ENCODE results near the gene HIBCH. TPM values are rescaled to one million over a fixed set of nuclear protein-coding genes. Genes with fewer than 3 reads are reported as not detected.

HIBCH gene
- total RNA-seq, 1 donor from 2014 or later: 38.8 TPM

- H3K27ac ChIP-seq: no peak overlapping the region
- TF ChIP-seq CTCF (IDR thresholded peaks at IDR 0.05): no peak
- no peak for TF ChIP-seq EZH2phosphoT487 (IDR thresholded peaks at IDR 0.05)
- TF ChIP-seq EZH2 (IDR thresholded peaks at IDR 0.05): no peak
- H3K9me3 ChIP-seq (ENCODE audit: low read depth): no peaks in the 10 kb centered on the region
- no peak overlapping the region for H3K4me2 ChIP-seq
- no peak for DNase-seq (ENCODE audit: low spot score)
- Mint-ChIP-seq H3K4me3 (no peak overlapping the region), H3K9me3 (no peaks in the 10 kb centered on the region), H3K27ac (no peak overlapping the region), H3K36me3 (peaks cover 21% of the 10 kb centered on the region), H3K4me1 (no peaks in the 10 kb centered on the region), H3K27me3 (ENCODE audit: insufficient read depth, low read depth) (peaks cover 4% of the 10 kb centered on the region)
- no peaks in the 10 kb centered on the region for H3K4me1 ChIP-seq
- H3K4me3 ChIP-seq: no peak overlapping the region
- no peaks in the 10 kb centered on the region for H3K36me3 ChIP-seq
- no peak overlapping the region for H2AFZ ChIP-seq (replicated peaks)
- no peaks in the 10 kb centered on the region for H4K20me1 ChIP-seq (ENCODE audit: low read depth)
- no peaks in the 10 kb centered on the region for H3K79me2 ChIP-seq (ENCODE audit: low read depth)
- H3K9ac ChIP-seq: no peak overlapping the region
- no peaks in the 10 kb centered on the region for H3F3A ChIP-seq (ENCODE audit: low read depth)
- no peaks in the 10 kb centered on the region for H3K27me3 ChIP-seq
These were observed 119.0 kb downstream of the HIBCH start for GRCh38 chr2:190200603-190201002.

- no peaks in the 10 kb centered on the region for H3K4me1 Mint-ChIP-seq
- H3K79me2 ChIP-seq (ENCODE audit: low read depth): no peaks in the 10 kb centered on the region
These were observed 120.1 kb downstream of the HIBCH start for GRCh38 chr2:190199530-190199929.

GRCh38 chr2:190199109-190199508 lies 120.5 kb downstream of the HIBCH start:
- no peak overlapping the region for H2AFZ ChIP-seq (replicated peaks)
- no peak overlapping the region for H3K9ac ChIP-seq
- DNase-seq (ENCODE audit: low spot score): no peak
- H3K9me3 ChIP-seq (ENCODE audit: low read depth): no peaks in the 10 kb centered on the region
- Mint-ChIP-seq H3K4me1 (no peaks in the 10 kb centered on the region), H3K36me3 (peaks cover 21% of the 10 kb centered on the region), H3K27ac (no peak overlapping the region), H3K4me3 (no peak overlapping the region), H3K27me3 (ENCODE audit: insufficient read depth, low read depth) (peaks cover 4% of the 10 kb centered on the region), H3K9me3 (no peaks in the 10 kb centered on the region)
- H3K27me3 ChIP-seq: no peaks in the 10 kb centered on the region
- no peaks in the 10 kb centered on the region for H3K4me1 ChIP-seq
- H3K4me2 ChIP-seq: no peak overlapping the region
- H3K27ac ChIP-seq: no peak overlapping the region
- H3F3A ChIP-seq (ENCODE audit: low read depth): no peaks in the 10 kb centered on the region
- H4K20me1 ChIP-seq (ENCODE audit: low read depth): no peaks in the 10 kb centered on the region
- H3K36me3 ChIP-seq: no peaks in the 10 kb centered on the region
- no peak overlapping the region for H3K4me3 ChIP-seq
- no peaks in the 10 kb centered on the region for H3K79me2 ChIP-seq (ENCODE audit: low read depth)
- no peak for TF ChIP-seq EZH2 (IDR thresholded peaks at IDR 0.05)
- TF ChIP-seq EZH2phosphoT487 (IDR thresholded peaks at IDR 0.05): no peak
- no peak for TF ChIP-seq CTCF (IDR thresholded peaks at IDR 0.05)

More at GRCh38 chr2:190199530-190199929, 120.1 kb downstream of the HIBCH start:
- Histone ChIP-seq H3K27me3 (no peaks in the 10 kb centered on the region), H3K36me3 (no peaks in the 10 kb centered on the region), H3K9ac (no peak overlapping the region), H4K20me1 (ENCODE audit: low read depth) (no peaks in the 10 kb centered on the region), H3F3A (ENCODE audit: low read depth) (no peaks in the 10 kb centered on the region), H2AFZ (replicated peaks) (no peak overlapping the region), H3K9me3 (ENCODE audit: low read depth) (no peaks in the 10 kb centered on the region), H3K4me3 (no peak overlapping the region), H3K4me1 (no peaks in the 10 kb centered on the region), H3K4me2 (no peak overlapping the region), H3K27ac (no peak overlapping the region)
- peaks cover 21% of the 10 kb centered on the region for H3K36me3 Mint-ChIP-seq
- peaks cover 4% of the 10 kb centered on the region for H3K27me3 Mint-ChIP-seq (ENCODE audit: insufficient read depth, low read depth)
- no peak for DNase-seq (ENCODE audit: low spot score)
- no peak overlapping the region for H3K27ac Mint-ChIP-seq
- H3K9me3 Mint-ChIP-seq: no peaks in the 10 kb centered on the region
- TF ChIP-seq EZH2 (IDR thresholded peaks at IDR 0.05): no peak
- no peak for TF ChIP-seq CTCF (IDR thresholded peaks at IDR 0.05)
- TF ChIP-seq EZH2phosphoT487 (IDR thresholded peaks at IDR 0.05): no peak
- H3K4me3 Mint-ChIP-seq: no peak overlapping the region
